ENCODE measurements around the gene ZNF385B. TPM values are rescaled to one million over a fixed set of nuclear protein-coding genes. Genes with fewer than 3 reads are reported as not detected.
"Not testable (repeated sequence)": the region's sequence is repeated elsewhere in the genome, so short reads cannot be mapped to it uniquely, and the experiment has no call there.

The ZNF385B gene
- 0.14 and 1.3 TPM in 2 replicates for total RNA-seq (2014; rRNA removed; shearing (Covaris generic))

GRCh38 chr2:179861416-179862067 is at the start of gene ZNF385B:
ZNF385B (minus strand) TSS chr2:179861612.
- DNase-seq (ENCODE audit: low spot score), result no peak

DNA sequence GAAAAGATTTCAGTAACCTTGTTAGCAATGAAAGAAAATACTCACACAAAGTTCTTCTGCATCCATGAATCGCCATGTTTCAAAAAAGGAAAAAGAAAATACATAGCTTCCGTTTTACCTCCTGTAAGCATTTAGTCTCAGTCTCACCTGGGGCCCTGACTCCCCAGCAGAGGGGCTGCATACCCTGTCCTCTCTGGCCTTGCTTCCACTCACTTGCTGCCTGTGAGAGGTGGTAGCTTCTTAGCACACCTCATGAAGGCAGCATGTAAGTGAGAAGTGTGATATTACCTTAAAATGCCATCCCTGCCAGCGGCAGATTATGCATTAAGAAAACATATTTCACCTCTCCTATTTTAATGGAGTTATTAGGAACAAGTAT is 49.3 kb upstream of the ZNF385B start:
- no peak for DNase-seq (ENCODE audit: low spot score)

DNA sequence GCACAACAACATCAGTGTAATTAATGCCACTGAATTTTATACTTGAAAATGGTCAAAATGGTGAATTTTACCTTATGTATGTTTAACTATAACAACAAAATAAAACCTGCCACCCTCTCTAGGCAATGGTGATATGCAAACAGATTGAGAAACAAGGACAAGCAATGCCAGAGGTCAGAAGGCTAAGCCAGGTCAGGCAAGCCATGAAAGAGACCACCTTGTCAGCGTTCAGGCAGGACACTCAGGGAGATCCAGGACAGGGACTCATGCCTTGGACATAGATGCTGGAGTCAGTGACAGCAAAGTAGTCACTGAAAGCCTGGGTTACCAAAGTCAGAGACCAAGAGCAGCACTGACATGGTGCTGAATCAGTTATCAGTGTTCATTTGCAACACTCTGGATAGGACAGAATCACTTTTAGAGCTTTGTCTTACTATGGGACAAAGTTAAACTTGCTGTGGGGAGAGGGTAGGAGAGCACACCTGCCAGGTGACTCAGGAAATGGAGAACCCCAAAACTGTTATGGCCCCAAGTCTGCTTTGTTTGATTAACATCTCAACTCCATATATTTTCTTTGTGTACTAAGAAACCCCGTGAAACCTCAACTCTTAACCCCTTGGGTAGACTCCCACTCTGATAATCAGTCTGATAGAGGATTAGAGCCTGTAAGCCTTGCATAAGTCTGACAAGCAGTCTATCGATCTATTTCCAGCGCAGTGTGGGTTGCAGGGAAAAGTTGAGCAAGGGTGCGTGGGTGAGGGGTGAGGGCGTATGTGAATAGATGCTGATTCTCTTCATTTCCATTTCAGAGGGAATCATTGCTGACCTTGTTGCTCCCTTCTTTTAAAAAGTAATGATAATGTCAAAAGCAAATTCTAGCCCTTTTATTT is 48.7 kb upstream of the ZNF385B start:
- no peak for DNase-seq (ENCODE audit: low spot score)

DNA sequence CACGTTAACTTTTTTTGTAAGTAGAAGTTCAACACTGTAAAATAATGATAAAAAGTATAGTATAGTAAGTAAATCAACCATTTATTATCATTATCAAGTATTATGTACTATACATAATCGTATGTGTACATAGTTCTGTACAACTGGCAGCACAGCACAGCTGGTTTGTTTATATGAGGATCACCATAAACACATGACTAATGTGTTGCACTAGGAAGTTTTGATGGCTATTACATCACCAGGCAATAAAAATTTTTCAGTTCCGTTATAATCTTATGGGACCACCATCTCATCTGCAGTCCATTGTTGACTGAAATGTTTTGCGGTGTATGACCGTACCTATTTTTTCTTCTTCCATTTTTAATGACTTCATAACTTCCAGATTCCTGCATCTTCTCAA is 39.2 kb upstream of the ZNF385B start:
- DNase-seq (ENCODE audit: low spot score), result peak; percentile 25

DNA sequence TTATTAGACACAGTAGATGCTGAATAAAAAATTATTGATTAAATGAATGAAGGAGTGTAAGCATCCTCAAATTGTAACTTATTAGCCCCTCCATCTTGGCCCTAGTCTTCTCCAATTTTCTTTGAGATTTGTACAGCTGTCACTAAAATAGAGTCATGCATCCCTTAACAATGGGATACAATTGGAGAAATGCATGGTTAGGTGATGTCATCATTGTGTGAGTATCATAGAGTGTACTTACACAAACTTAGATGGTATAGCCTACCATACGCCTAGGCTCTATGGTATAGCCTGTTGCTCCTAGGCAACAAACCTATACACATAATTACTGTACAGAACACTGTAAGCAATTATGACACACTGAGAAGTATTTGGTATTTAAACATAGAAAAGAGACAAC is 38.3 kb upstream of the ZNF385B start:
- no peak for DNase-seq (ENCODE audit: low spot score)

- DNase-seq (ENCODE audit: low spot score), result peak; percentile 67
Measured at GRCh38 chr2:179898873-179899272, 37.5 kb upstream of the ZNF385B start.

- DNase-seq (ENCODE audit: low spot score), result no peak
Measured at GRCh38 chr2:179893616-179894015, 32.2 kb upstream of the ZNF385B start.

GRCh38 chr2:179891237-179891636 is 29.8 kb upstream of the ZNF385B start:
- no peak for DNase-seq (ENCODE audit: low spot score)

GRCh38 chr2:179890666-179891065 is 29.3 kb upstream of the ZNF385B start:
- DNase-seq (ENCODE audit: low spot score), result no peak

GRCh38 chr2:179888642-179889041 is 27.2 kb upstream of the ZNF385B start:
- not testable (repeated sequence) for DNase-seq (ENCODE audit: low spot score)

GRCh38 chr2:179884193-179884592 is 22.8 kb upstream of the ZNF385B start:
- DNase-seq (ENCODE audit: low spot score), result no peak

DNA sequence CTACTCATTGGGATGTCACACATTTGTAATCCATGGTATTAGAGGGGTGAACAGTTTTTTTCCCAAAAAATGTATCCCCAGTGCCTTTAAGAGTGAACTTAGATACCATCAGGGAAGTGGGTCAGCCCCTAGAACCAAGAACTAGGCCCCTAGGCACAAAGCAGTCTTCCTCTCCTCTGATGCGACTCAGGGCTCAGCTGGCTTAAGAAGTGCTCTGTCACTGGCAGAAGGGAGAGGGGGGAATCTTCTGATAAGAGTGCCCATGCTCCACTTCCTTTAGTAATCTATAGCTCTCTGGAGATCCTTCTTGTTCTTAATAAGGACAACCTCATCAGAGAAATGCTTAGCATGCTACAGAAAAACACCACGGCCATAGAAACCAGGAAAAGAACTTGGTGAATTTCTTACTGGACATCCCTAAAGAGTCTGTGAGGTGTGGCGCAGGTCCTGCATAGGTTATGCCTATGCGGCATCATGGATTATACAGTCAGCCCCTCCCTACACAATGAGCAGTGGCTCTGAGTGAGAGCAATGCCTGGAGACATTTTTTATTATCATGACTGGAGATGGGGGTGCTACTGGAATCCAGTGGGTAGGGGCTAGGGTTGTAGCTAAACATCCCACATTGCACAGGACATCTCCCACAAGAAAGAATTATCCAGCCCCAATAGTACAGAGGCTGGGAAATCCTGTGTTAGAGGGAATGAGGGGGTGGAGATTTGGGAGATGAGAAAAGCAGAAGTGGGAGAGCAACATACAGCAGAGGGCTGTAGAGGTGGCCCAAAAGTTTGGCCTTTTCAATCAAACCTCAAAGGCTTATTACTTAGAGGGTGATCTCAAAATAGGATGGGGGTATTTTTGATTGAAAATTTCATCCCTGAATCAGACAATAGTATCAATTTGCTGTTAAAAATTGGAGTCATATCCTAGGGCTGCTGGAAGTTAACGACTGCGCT is 21.7 kb upstream of the ZNF385B start:
- no peak for DNase-seq (ENCODE audit: low spot score)

GRCh38 chr2:179877601-179878364 is 16.4 kb upstream of the ZNF385B start:
- DNase-seq (ENCODE audit: low spot score), result no peak

GRCh38 chr2:179876266-179876665 is 14.9 kb upstream of the ZNF385B start:
- no peak for DNase-seq (ENCODE audit: low spot score)

GRCh38 chr2:179875864-179876263 is 14.5 kb upstream of the ZNF385B start:
- no peak for DNase-seq (ENCODE audit: low spot score)

GRCh38 chr2:179862898-179863458 is 1.6 kb upstream of the ZNF385B start:
- no peak for DNase-seq (ENCODE audit: low spot score)

- DNase-seq (ENCODE audit: low spot score), result no peak
Measured at GRCh38 chr2:179861027-179861415, 391 bp downstream of the ZNF385B start.

GRCh38 chr2:179860255-179861026 is 971 bp downstream of the ZNF385B start:
- no peak for DNase-seq (ENCODE audit: low spot score)

DNA sequence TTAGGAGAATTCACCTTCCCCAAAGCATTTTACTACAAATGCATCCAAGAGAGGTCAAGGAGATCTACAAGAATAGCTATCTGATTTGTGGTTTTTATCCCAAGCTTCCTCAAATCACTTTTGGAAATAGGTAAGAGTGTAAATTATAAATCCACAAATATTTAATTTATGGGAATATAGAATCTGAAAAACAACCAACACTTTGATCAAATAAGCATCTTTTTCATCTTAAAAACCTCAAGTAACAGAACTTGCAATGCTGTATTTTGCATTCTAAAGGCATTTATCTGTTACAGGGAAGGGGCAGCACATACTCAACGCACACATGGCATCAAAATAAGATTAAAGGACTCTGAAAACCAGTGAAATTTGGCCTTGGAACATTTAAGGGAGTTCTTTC is 1.9 kb downstream of the ZNF385B start:
- DNase-seq (ENCODE audit: low spot score), result no peak

DNA sequence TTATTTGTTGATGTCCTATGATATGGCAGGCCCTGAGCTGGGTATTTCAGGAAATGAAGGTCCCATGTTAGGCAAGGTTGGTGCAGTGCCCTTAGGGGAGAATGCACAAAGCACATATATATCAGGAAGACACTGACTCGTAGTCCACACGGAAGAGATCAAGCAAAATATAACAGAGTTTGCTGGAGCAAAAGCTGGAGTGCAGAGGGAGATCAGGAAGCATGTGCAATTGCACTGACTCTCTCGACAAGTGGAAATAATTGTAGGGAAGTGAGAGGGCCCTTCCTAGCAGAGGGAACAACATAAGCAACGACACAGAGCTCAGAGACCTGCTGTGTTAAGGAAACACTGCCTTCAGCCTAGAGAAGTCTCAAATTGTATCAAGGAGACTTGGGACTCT is 4.2 kb downstream of the ZNF385B start:
- no peak for DNase-seq (ENCODE audit: low spot score)

Data from H4 (cell line).